Activated naive CD4-positive, alpha-beta T cell treated with Interleukin-2 at 50 U/mL for 16 hours (primary cell): ENCODE results near the gene RABEP2.
"Not testable (repeated sequence)": the region's sequence is repeated elsewhere in the genome, so short reads cannot be mapped to it uniquely, and the experiment has no call there.

Experiments used
- DNase-seq: peaks from one replicate; pipeline ENCODE4 v3.0.0-alpha.2; 2020

Gene RABEP2

GRCh38 chr16:28901862-28902261, 23.2 kb downstream of the RABEP2 start:
- DNase-seq = no peak

DNA sequence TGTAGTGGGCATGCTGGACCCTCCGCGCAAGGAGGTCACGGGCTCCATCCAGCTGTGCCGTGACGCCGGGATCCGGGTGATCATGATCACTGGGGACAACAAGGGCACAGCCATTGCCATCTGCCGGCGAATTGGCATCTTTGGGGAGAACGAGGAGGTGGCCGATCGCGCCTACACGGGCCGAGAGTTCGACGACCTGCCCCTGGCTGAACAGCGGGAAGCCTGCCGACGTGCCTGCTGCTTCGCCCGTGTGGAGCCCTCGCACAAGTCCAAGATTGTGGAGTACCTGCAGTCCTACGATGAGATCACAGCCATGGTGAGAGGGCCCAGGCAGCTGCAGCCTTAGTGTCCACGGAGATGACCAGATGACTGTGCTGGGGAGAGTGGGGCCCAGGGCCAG, 24.4 kb downstream of the RABEP2 start:
- no peak for DNase-seq

GRCh38 chr16:28899882-28900590, 25.0 kb downstream of the RABEP2 start:
- no peak for DNase-seq

DNA sequence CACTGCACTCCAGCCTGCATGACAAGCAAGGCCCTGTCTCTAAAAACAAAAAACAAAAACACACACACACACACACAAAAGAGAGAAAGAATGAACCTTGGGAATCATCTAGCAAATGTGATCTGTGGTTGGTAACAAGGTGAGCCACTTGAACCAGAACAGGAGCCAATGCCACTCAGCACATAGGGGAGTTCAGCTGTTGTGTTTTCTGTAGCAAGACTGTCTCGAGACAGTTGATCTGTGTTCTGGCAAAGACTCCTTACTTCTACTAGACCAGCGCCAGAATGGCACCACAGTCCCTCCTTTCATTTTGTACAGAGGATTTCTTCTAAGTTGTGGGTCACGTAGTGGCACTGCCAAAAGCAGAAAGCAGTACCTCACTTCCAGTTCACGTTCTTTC, 26.1 kb downstream of the RABEP2 start:
- DNase-seq = no peak

DNA sequence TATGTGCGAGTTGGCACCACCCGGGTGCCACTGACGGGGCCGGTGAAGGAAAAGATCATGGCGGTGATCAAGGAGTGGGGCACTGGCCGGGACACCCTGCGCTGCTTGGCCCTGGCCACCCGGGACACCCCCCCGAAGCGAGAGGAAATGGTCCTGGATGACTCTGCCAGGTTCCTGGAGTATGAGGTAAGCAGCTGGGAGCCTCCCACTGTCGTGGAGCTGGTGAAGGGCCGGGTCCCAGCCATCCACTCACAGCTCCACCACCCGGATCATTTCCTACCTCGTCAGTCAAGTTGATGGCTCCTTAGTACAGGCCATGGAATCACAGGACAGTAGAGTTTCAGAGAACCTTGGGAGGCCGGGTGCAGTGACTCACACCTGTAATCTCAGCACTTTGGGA, 26.8 kb downstream of the RABEP2 start:
- no peak for DNase-seq

GRCh38 chr16:28897826-28898225, 27.2 kb downstream of the RABEP2 start:
- DNase-seq = no peak

DNA sequence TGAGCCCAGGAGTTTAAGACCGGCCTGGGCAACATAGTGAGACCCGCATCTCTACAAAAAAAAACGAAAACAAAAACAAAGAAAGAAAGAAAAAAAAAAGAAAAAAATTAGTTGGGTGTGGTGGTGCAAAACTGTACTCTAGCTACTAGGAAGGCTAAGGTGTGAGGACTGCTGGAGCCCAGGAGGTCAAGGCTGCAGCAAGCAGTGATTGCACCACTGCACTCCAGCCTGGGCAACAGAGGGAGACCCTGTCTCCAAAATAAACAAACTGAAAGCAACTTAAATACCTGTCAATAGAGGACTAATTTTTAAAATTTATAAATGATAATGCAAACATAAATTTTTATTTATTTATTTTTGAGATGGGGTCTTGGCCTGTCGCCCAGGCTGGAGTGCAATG, 29.4 kb downstream of the RABEP2 start:
- no peak for DNase-seq

GRCh38 chr16:28893291-28893690, 31.7 kb downstream of the RABEP2 start:
- DNase-seq = no peak

- no peak for DNase-seq
Measured at GRCh38 chr16:28891964-28892890, 32.8 kb downstream of the RABEP2 start.

- DNase-seq = not testable (repeated sequence)
Measured at GRCh38 chr16:28890355-28890754, 34.7 kb downstream of the RABEP2 start.

- no peak for DNase-seq
Measured at GRCh38 chr16:28886945-28887344, 38.1 kb downstream of the RABEP2 start.

DNA sequence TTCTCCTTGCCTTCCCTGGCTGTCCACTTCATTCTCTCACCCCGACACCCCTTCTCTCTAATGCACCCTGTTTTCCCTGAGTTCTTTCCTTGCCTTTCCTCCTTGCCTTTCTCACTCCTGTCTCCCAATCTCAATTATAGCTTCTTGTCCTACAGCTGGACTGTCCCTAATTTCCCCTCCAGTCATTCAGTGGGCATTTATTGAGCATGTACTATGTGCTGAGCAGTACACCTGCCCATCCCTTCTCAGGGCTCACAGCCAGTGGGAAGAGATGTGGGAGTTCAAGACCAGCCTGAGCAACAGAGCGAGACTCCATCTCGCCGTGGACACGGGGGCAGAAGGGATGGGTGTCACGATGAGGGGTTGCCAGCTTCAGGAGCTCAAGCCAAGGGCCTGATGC, 41.0 kb downstream of the RABEP2 start:
- DNase-seq = no peak

DNA sequence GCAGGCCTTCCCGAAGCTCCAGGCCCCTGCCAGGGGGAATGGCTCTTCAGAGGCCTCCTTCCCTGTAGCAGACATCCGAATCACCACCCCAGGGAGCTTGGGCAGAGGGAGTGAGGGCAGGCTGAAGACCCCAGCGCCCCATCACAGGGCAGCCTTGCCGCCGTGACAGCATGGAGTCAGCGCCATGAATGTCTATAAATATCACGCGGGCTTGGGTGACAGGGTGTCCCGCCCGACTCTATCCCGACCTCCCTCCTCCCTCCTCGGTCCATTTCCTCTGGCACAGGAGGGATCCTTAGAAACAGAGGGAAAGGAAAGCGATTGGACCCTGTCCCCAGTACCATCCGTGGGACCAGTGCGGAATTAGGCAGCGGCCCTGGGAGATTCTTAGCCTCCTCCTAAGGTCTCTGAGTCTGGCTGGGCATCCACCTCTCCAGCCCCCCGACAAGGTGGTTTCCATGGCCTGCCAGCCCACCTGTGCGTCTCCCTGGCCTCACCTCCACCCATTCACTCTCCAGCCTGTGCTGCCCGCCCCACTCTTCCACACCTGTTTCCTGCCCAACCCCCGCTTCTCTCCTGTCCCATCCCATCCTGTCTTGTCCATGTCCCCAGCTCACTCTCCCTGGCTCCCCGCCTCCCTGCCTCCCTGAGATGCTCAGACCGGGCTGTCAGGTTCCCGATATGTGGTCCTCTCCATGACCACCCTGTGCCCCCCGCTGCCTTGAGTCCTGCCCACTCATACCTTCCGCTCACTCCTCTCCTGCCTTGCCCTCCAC, 41.6 kb downstream of the RABEP2 start:
- no peak for DNase-seq

DNA sequence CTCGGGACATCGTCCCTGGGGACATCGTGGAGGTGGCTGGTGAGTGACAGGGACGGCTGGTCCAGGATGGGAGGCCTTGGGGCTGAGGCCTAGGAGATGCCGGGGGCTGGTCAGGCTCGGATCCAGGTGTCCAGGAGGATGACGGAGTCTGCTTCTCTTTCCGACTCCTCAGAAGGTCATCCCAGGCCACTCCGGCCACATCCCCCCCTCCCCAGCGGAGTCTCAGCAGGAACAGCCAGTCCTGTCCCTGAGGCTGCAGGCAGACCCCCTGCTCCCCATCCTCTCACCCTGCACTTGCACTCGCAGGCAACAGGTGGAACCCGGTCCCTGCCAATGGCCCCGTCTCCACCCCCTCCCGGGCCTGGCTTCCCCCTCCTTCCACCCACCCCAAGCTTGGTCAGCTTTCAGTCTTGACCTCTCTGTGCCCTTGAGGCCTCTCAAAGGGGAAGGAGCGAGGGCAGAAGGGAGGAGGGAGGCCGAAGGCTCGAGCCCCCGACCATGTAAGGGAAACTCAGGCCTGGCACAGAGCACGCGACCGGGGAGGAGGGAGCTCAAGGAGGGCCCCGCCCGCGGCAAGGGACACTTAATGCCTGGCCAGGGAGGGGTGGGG, 42.4 kb downstream of the RABEP2 start:
- no peak for DNase-seq

DNA sequence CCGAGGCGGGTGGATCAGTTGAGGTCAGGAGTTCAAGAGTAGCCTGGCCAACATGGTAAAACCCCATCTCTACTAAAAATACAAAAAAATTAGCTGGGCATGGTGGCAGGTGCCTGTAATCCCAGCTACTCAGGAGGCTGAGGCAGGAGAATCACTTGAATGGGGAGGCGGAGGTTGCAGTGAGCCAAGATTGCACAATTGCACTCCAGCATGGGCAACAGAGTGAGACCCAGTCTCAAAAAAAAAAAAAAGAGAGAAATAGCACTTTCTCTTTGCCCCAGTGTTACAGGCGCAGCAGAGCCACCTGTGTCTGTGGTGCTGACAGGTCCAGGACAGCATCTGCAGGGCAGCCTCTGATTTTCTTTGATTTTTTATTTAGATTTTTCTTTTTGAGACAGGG, 43.5 kb downstream of the RABEP2 start:
- DNase-seq = not testable (repeated sequence)

DNA sequence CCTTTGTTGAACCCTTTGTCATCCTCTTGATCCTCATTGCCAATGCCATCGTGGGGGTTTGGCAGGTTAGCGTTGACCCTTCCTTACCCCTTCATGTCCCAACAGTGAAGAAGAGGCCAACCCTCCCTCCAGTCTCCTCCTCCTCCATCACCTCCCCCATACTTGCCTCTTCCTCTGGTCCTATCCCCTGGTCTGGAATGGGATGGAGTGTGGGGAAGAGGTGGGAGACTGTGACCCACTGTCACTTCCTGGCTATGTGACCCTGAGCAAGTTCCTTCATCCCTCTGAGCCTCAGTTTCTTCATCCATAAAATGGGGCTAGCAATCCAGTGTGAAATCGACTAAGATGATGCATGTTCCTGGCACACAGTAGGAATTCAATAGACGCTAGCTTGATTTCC, 44.1 kb downstream of the RABEP2 start:
- DNase-seq = no peak

- DNase-seq = no peak
Measured at GRCh38 chr16:28880589-28880915, 44.5 kb downstream of the RABEP2 start.

DNA sequence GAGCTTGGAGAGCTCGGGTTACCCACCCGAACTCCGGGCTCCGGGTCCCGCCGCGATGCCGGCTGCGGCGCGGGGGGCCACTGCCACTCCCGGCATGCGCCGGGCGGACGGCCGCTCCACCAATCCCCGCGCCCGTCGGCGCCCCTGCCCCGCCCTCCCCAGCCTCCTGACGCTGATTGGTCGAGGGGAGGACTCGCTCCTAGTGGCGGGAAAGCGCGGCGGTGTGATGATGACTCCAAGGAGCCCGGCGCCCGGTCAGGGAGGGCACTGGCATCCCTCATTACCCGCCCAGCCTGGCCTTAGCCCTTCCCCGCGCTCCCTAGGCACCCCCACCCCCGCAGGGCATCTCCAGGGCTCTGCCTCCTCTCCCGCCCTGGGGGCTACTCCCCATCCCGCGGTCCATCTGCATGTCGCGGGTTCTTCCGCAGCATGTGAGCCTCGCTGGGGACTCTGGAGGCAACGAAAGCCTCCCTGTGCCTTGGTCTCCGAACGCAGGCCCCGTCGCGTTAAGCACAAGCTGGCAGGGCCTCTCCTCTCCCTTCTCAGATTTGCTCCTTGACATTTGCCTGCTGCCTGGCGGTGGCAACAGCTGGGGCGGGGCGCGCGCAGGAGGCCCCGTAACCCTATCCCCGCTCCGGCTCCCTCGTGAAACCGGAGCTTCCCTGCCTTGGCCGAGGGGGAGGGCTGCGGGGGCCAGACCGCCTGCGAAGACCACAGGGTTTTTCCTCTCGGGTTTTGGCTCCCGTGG, 45.0 kb downstream of the RABEP2 start:
- peak; percentile 93 for DNase-seq

- no peak for DNase-seq
Measured at GRCh38 chr16:28879261-28879840, 45.7 kb downstream of the RABEP2 start.

DNA sequence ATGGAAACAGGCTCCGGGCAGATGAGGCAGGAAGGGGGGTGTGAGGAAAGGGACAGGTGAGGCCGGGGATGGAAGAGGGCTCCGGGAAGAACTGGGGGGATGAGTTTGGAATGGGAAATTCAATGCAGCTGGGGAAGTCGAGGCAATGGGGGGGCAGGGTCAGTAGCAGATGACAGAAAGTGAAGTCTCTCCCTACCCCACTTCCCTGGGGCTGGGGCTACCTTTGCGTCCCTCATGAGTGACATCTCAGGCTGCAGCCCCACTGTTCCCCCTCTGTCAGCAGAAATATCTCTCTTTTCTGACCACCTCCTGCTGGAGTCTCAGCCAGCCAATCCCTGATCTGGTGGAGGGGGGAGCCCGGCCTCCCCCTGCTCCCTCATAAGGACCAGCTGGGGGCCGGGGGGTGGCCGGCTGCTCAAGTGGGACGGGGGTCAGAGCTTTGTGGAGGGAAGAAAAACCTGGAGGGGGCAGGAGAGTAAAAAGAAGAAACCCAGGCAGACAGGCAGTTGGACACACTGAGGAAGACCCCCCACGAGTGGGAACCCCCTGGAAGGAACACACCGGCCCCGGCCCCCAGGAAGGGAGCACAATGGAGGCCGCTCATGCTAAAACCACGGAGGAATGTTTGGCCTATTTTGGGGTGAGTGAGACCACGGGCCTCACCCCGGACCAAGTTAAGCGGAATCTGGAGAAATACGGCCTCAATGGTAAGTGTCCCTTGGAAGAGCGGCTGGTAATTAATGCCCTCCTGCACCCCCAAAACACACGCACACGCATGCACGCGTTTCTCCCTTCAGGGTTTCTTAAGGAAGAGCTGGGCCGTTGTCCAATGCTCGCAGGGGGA, 46.7 kb downstream of the RABEP2 start, which contains the start of gene ATP2A1:
TSS of gene ATP2A1 (plus strand) at position 406 of the 844 bp plus-strand sequence. CDS start at position 590, 184 bp downstream.
- DNase-seq = no peak

DNA sequence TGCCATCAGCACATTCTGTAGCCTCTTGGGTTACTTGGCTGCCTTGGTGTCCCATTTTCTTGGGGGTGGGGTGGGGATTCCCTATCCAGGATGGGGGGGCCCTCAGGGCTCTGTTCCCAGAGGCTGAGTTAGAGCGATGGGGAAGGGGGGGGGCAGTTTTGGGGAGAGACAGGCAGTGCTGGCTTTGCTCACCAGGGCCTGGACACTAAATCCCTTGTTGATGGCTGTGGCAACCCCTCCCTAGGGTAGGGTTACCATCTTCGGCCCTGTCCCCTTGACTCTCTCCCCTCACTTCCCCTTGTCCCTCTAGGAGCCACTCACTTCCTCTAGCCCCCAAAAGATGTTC, 47.4 kb downstream of the RABEP2 start:
- DNase-seq = no peak
